ENCODE measurements around the gene LRMDA.
"Not testable (repeated sequence)": the region's sequence is repeated elsewhere in the genome, so short reads cannot be mapped to it uniquely, and the experiment has no call there.

The LRMDA gene

DNA sequence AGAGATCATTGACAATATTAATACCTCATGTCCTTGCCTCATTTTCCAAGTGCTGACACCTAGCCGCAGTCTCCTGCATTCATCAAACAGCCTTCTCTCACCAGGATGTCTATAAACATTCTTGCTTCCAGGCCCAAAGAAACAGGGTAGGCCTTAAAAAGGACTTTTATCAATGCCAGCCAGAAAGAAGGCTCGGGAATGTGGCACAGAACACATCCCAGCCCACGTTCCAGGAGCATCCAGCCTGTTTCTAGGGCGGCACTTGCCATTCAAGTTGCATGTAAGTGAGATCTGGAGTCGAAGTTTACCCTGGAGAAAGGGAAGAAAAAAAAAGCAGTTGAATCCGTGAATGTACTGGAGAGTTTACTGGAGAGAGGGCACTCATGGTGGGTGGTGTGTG is 1123.1 kb downstream of the LRMDA start:
- DNase-seq = no peak

DNA sequence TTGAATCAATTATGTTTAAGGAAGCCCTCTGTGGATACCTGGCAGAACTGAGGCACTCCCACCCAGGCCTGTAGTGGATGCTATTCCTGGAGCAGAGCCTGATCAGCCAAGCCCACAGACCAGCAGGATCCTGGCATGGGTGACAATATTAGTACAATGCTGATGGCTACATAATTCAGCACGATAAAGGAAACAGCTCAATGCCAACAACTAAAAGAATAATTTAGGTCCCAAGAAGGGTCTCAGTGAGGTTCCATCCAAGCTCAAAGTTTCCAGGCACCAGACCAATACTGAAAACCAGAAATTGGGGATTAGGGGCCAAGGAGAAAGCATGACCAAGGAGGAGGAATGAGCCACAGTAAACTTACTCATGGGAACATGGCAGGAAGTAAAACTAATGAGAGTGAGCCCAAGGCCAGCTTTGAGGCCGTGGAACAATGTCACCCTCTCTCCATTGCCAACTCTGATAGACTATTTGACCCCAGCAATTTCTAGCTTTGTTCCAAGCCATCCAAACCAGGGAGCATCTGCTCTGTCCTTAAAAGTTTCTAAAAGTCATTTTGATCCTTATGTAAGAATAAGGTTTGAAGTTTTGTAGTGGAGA is 1123.7 kb downstream of the LRMDA start:
- no peak for DNase-seq

DNA sequence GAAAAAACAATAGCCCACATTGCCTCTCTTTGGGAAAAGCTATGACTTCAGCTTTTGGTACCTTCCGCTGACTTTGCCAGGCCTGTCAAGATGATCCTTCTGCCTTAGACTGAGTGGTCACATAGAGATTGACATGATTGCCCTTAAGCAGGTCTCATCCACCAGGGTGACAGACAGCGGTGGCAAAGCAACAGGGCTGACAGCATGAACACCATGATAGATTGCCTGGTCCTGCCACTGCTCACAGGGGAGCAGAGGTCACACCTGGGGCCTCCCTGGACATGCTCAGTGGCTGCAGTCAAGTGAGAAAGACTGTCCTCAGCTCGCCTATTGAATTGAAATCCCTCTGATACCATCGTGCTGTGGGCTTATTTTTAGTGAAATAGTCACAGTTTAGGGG is 1125.9 kb downstream of the LRMDA start:
- DNase-seq = no peak

DNA sequence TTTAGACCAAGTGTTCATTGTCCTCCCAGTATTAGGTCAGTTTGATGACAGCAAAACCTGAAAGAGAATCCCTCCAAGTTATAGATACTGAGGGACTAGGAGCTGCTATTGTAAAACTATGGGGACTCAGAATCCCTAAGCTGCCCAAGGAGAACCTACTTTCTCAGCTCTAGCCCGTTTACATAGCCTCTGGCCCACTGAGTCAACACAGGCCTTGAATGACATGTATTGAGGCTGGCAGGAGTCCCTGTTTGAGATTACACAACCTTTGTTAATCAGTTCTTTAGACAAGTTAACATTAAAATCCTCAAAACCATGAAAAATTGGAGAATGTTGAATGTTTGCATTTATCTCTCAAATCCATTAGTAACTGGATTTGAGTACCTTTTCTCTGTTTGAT is 1127.2 kb downstream of the LRMDA start:
- DNase-seq = no peak

DNA sequence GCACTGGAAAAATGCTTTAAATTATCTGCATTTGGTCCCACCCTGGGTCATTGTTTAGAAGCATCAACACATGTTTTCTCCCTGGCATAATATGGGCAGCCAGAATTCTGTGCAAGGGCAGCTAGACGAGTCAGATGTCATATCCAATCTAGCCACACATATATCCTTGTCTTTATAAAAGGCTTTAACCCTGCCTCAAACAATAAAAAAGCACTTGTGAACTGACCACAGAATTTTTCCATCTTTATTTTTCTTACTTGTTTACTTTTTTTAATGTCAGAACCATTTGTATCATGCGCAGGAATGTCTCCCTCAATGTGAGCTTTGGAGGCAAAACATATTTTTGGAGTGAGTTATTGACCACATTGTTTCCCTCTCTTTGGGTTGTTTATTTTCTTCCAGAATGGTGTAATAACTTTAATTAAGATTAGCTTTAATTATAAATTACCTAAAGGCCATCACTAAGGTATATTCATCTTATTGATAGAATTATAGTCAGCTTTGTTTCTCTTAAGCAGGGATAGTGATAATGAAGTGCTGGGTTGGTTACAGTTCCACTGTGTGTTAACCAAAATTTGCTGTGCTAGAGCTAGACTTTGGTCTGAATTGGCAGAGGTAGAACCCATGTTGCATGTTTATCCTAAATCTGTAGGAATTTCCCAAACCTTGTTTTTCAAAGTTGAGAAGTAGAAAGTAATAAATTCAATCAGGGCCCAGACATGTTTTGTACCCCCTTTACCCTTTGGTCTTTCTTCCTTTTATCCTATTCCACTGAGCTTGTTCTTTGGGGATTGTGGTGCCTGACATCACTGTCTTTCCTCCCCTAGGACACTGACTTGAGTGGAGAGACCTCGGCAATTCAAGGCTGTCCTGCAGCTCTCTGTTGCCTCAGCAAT is 1127.8 kb downstream of the LRMDA start:
- no peak for DNase-seq

DNA sequence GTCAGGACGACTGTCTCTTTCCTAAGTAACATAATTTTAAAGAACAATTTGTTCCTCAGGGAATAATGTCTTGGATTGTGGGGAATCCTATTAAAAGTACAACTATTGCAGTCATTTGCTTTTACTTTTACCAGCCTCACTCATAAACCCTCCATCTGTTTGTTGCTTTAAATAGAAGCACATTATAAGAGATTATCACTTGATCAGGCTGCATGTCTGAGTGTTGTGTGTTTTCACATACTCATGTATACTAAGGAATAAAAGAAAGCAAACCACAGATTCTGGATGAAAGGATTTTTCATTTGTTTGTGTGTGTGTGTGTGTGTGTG is 1128.4 kb downstream of the LRMDA start:
- no peak for DNase-seq

DNA sequence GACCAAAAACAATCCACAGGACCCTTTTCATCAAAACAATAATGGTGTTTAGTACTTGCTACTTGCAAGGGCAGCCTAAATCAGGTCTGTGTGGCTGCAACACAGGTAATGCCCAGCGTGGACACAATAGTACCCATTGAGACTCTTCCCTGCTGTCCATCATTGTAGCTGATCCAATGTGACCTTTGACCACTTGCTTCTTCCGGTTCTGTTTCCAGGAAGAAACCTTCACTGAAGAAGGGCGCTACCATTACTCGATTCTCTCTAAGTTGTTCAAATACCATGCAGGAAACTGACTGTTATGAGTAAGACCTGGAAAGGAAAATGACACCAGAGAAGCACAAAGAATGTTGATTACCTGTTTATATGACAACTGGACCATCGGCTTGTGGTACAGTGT is 1128.9 kb downstream of the LRMDA start:
- no peak for DNase-seq

DNA sequence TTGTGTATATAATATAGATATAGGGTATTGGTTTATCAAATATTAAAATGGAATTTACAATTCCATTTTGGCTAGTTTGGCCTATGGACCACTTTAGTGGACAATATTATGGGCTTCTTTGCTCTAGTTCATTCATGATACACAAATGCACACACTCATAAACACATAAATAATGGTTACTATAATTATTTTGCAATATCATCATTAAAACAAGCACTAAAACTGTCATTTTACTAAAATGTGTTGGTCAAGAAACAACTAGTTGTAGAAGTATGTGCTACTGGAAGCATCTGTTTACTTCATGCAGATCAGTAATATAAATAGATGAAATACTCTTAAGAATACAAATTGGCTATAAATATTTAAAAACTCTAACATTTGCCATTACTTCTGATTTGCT is 1131.9 kb downstream of the LRMDA start:
- no peak for DNase-seq

DNA sequence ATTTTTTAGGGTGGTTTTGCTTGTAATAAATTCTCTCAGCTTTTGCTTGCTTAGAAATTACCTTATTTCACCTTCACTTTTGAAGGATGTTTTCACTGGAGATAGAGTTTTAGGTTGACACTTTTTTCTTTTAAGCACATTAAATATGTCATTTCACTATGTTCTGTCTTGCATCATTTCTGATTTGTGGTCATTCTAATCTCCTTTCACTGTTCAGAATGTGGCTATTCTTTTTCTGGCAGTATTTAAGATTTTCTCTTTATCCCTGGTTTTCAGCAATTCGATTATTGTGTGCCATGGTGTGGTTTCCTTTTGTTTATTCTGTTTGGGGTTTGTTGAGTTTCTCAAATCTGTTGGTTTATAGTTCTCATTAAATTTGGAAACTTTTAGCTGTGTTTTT is 1140.6 kb downstream of the LRMDA start:
- no peak for DNase-seq

DNA sequence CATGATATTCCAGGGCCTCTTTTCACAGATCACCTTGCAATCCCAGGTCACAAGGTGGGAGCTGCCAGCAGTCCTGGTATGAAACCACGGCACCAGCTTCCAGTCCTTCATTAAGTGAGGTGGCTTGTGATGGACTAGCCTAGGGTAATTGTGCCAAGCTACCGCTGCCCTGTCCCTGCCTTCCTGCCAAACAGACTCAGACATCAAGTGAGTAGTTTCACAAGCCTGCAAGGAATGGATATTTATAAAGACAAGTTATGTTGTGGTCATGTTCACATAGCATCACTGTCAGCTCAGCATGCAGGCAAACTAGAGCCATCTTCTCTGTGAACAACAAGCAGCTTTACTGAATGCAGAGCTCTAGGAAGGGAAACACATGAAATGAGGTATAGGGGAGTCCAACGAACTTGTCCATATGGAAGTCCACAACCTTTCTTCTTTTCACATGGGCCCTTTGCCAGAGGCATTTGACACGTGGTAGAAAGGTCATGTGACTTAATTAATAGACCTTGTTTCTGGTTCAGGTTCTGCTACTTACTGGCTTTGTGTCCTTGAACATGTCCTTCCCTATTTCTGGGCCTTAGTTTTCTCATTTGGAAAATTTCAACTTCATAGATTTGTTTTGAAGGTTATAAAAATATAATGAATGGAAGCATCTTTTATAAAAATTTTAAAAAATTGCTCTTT is 1145.0 kb downstream of the LRMDA start:
- DNase-seq = no peak

DNA sequence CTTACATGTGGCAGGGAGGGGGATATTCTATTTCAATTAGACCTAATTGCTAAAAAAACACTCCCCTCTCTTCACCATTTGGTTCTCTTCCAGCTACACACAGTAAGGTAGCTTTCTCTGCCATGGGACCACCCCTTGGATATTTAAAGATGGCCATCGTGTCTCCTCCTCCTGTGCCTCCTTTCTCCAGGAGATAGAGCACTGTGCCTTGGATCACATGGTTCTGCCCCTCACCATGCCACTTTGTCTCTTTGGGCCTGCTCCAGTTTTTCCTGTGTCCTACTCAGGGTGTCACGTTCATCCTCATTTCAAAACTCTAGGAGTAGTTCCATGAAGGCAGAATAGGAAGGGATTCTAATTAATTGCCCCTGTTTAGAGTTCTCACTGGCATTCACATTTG is 1146.0 kb downstream of the LRMDA start:
- no peak for DNase-seq

DNA sequence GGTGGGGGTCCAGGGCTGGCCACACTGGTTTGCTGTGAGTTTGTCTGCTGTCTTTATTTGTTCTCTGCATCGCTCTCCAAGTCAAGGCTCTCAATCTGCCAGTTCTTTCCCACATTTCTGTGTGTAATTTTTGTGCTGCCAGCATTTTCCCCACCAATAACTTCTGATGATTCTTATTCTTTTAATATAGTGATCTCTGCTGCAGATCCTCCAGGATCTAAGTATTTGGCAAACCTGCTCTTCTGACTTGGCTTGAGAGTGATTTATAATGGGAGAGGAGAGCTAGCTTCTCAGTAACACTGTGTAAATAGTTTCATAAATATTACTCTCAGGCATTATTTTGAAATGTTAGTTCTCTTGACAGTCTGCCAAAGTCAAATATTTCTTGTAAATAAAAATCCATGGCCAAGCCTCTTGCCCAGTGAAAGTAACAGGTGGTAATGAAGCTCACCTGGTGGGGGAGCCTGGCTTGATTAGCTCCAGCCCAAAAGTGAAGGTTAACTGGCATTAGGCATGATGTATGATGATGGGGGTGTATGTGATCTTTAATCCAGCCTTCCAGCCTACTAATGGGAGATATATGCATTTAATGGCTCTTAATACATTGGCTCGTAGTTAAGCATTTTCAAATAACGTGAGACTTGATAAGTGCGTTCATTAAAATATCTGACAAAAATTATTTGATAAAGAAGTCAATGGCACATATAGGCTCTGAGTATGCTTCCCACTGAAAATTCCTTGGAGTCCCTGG is 1150.3 kb downstream of the LRMDA start:
- no peak for DNase-seq

DNA sequence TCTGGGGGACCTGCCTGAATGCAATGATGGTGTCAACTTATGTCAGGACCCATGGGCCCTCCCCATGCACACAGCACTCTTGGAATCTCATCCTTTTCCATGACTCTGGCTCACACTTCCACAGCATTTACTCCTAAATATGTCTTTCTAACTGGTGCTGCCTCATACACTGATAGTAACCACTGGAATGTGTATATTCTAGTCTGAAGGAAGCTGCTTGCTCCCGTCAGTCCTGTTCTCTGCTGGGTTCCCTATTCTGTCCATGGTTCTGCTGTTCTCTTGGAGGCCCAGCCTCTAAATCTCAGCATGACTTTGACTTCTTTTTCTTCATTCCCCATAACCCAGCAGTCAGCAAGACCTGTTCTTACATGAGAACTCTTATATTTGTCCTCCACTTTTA is 1151.1 kb downstream of the LRMDA start:
- no peak for DNase-seq

DNA sequence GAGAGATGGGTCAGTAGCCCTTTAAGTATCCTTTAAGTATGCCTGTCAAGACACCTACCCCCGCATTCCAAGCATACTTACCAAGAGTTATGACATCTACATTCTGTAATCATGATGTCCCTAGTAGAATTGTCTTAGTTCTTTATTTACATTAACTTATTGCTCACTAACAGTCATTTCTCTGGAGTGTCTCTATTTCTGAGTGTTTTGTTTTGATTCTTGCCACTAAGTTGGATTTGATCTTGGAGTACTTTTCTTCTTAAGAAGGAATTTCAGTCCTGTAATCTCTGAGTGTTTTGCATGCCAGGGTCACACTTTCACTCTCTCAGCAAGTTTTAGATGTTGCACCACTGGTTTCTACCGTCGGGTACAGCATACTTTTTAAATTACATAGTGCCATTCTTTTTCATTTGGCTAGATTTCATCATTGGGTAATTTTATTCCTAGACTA is 1152.3 kb downstream of the LRMDA start:
- no peak for DNase-seq

DNA sequence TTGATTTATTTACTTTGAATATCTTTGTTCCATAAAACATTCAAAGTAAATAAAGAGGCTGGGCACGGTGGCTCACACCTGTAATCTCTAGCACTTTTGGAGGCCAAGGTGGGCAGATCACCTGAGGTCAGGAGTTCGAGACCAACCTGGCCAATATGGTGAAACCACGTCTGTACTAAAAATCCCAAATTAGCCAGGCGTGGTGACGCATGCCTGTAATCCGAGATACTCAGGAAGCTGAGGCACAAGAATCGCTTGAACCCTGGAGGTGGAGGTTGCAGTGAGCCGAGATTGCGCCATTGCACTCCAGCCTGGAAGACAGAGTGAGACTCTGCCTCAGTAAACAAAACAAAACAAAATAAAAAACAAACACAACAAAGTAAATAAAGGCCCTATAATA is 1153.0 kb downstream of the LRMDA start:
- DNase-seq = not testable (repeated sequence)

Data from NK-92 treated with Interleukin-12 subunit alpha and Interleukin-12 subunit beta, amount 100 ng/mL, for 24 hours (cell line).